Uterus (tissue), 2 donors: Measurements from ENCODE around the gene TCEANC.

Experiments
- CTCF ChIP-seq, 4 experiments: fragments of 200-600 bp in 2 of 4; fragments of 450-650 bp in 2 of 4; sonication (generic) in 2 of 4; IDR thresholded peaks; one replicate each; pipeline ENCODE4 v1.5.1; 2016 to 2019; ENCODE audit warnings: antibody characterized with exemption in 4 of 4, mild to moderate bottlenecking in 2 of 4, moderate library complexity in 1 of 4
- POLR2A ChIP-seq, 2 donors: fragments of 450-650 bp; IDR thresholded peaks; one replicate each; pipeline ENCODE4 v1.6.1; 2016; ENCODE audit warnings: antibody characterized with exemption in 2 of 2, mild to moderate bottlenecking in 1 of 2, moderate library complexity in 1 of 2

DNA sequence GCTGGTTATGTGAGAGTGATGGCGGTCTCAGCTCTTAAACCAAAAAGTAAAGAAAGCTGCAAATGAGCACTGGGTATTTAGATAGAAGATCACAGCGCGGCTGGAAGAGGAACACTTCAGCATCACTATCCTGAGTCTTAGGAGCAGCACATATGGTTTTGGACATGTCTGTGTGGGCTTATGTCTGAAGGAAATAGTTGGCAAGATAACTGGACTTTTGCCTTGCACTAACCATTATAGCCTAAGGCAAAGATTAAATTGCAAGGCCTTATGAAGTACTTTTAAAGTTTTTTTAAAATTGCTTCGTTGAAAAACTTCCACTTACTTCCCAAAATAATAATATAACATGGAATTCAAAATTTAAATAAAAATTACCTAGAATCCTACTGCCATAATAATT, 31.4 kb downstream of the TCEANC start:
- no peak for TF ChIP-seq CTCF (IDR thresholded peaks at IDR 0.05)
- no peak for TF ChIP-seq POLR2A (IDR thresholded peaks at IDR 0.05)
